OCI-LY1 (cell line): ENCODE measurements around the gene PKD2.

Experiments
- H2AFZ ChIP-seq: fragments of 200-600 bp; sonication (generic), shearing (Covaris generic); 2 replicates; pipeline ENCODE4 v1.6.0; 2014; ENCODE audit warnings: antibody characterized with exemption, mild to moderate bottlenecking, low read length
- H3F3A ChIP-seq: fragments of 200-600 bp; sonication (generic), shearing (Covaris generic); 2 replicates; pipeline ENCODE4 v1.6.0; 2014; ENCODE audit warnings: mild to moderate bottlenecking, antibody characterized with exemption, low read length, moderate library complexity; ENCODE audit not compliant: insufficient read depth
- H3K27ac ChIP-seq: fragments of 200-600 bp; sonication (generic); 2 replicates; pipeline ENCODE4 v1.5.1; 2014; ENCODE audit warnings: low read length, mixed run types, mild to moderate bottlenecking, low read depth; ENCODE audit not compliant: poor library complexity, severe bottlenecking
- H3K27me3 ChIP-seq: fragments of 200-600 bp; sonication (generic); 2 replicates; pipeline ENCODE4 v1.6.0; 2014; ENCODE audit warnings: antibody characterized with exemption, mild to moderate bottlenecking, low read length, moderate library complexity; ENCODE audit not compliant: insufficient read depth
- H3K36me3 ChIP-seq: fragments of 200-600 bp; sonication (generic); 2 replicates; pipeline ENCODE4 v1.6.1; 2014; ENCODE audit warnings: mild to moderate bottlenecking, antibody characterized with exemption, low read length, moderate library complexity, mixed read lengths; ENCODE audit not compliant: insufficient read depth
- H3K4me1 ChIP-seq: fragments of 200-600 bp; sonication (generic); 2 replicates; pipeline ENCODE4 v1.5.1; 2014; ENCODE audit warnings: mild to moderate bottlenecking, low read length, moderate library complexity; ENCODE audit not compliant: insufficient read depth, severe bottlenecking
- H3K4me2 ChIP-seq: fragments of 200-600 bp; sonication (generic), shearing (Covaris generic); 2 replicates; pipeline ENCODE4 v1.6.1; 2014; ENCODE audit warnings: low read length
- H3K4me3 ChIP-seq: fragments of 200-600 bp; sonication (generic); 2 replicates; pipeline ENCODE4 v1.5.1; 2014; ENCODE audit warnings: low read length, low read depth, mild to moderate bottlenecking, mixed read lengths; ENCODE audit not compliant: poor library complexity, severe bottlenecking
- H3K79me2 ChIP-seq: fragments of 200-600 bp; shearing (Covaris generic); 2 replicates; pipeline ENCODE4 v1.6.1; 2016; ENCODE audit warnings: mixed run types, low read length, mixed read lengths; ENCODE audit not compliant: insufficient read depth
- H3K9ac ChIP-seq: fragments of 200-600 bp; sonication (generic), shearing (Covaris generic); 2 replicates; pipeline ENCODE4 v1.6.1; 2014; ENCODE audit warnings: mild to moderate bottlenecking, low read length, mixed read lengths
- H3K9me2 ChIP-seq: fragments of 200-600 bp; sonication (generic), shearing (Covaris generic); 2 replicates; pipeline ENCODE4 v1.6.1; 2014; ENCODE audit warnings: low read depth, mild to moderate bottlenecking, low read length, mixed read lengths
- H3K9me3 ChIP-seq: fragments of 200-600 bp; shearing (Covaris generic); 2 replicates; pipeline ENCODE4 v1.6.1; 2014; ENCODE audit warnings: low read length, mixed read lengths
- H4K20me1 ChIP-seq: fragments of 200-600 bp; sonication (generic), shearing (Covaris generic); 2 replicates; pipeline ENCODE4 v1.6.0; 2016; ENCODE audit warnings: mild to moderate bottlenecking, low read length; ENCODE audit not compliant: insufficient read depth
- EZH2 ChIP-seq: fragments of 200-600 bp; sonication (generic), shearing (Covaris generic); IDR thresholded peaks from 2 replicates; pipeline ENCODE4 v1.8.0; 2017; ENCODE audit warnings: borderline replicate concordance, mixed run types, mild to moderate bottlenecking, antibody characterized with exemption, low read length, moderate library complexity, mixed read lengths
- TF ChIP-seq, protein P1 (sequence below): fragments of 200-600 bp; sonication (generic), shearing (Covaris generic); IDR thresholded peaks from 2 replicates; pipeline ENCODE4 v1.5.1; 2017; ENCODE audit warnings: mild to moderate bottlenecking, antibody characterized with exemption, low read length, moderate library complexity, mixed read lengths

PKD2 gene

DNA sequence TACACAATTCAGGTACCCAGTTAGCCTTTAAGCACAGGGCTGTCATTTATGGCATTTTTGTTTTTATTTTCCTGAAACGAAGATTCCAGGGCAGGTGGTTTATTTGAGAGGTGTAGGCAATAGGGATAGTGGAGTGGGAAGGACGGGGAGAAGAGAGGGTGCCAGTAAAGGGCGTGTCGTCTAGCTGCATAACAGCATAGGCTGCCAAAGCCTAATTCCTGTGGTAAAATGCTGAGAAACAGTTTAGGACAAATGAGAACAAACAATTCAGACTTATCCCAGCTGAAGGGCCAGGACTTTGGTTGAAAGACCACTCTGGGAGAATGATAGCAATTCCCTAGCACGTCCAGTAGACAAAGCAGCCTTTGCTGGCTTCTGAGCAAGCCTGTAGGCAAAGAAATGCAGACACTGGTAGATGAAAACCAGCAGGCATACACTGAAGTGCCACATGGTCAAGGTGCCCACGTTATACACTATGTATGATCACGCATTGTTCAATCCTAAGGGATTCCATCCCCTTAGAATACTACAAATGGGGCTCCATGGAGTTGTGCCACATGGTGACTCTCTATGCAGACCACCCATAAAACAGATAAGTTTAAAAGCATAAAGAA is 70.6 kb downstream of the PKD2 start:
- Histone ChIP-seq H3K4me2 (no peak overlapping the region), H3K9me2 (no peaks in the 10 kb centered on the region), H3K36me3 (no peaks in the 10 kb centered on the region), H3K4me1 (no peaks in the 10 kb centered on the region), H3K4me3 (no peak overlapping the region), H2AFZ (no peak overlapping the region), H3F3A (no peaks in the 10 kb centered on the region), H3K27ac (no peak overlapping the region), H3K79me2 (no peaks in the 10 kb centered on the region), H3K9ac (no peak overlapping the region), H3K9me3 (no peaks in the 10 kb centered on the region), H3K27me3 (no peaks in the 10 kb centered on the region), H4K20me1 (no peaks in the 10 kb centered on the region)
- TF ChIP-seq, protein P1, sequence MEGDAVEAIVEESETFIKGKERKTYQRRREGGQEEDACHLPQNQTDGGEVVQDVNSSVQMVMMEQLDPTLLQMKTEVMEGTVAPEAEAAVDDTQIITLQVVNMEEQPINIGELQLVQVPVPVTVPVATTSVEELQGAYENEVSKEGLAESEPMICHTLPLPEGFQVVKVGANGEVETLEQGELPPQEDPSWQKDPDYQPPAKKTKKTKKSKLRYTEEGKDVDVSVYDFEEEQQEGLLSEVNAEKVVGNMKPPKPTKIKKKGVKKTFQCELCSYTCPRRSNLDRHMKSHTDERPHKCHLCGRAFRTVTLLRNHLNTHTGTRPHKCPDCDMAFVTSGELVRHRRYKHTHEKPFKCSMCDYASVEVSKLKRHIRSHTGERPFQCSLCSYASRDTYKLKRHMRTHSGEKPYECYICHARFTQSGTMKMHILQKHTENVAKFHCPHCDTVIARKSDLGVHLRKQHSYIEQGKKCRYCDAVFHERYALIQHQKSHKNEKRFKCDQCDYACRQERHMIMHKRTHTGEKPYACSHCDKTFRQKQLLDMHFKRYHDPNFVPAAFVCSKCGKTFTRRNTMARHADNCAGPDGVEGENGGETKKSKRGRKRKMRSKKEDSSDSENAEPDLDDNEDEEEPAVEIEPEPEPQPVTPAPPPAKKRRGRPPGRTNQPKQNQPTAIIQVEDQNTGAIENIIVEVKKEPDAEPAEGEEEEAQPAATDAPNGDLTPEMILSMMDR: no peak
- no peak for TF ChIP-seq EZH2

DNA sequence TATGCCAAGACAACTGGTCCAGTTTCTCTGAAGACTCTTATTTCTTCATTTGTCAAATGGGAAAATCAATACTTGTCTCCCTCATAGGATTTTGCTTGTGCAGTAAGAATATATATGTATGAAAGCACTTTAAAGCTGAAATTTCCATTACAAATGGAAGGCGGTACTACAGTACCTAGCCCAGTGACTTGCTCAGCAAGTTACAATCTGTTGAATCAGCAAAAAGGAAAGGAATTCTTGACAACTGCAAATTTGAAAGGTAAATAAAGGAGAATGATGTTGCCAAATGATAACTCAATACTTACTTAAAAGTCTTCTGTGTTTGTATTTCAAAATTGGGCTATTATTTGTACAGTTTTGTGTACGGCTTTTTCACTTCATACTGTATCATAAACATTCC is 71.1 kb downstream of the PKD2 start:
- Histone ChIP-seq H3K27ac (no peak overlapping the region), H3K4me2 (no peak overlapping the region), H3K9ac (no peak overlapping the region), H3K4me1 (no peaks in the 10 kb centered on the region), H3K79me2 (no peaks in the 10 kb centered on the region), H3K4me3 (no peak overlapping the region), H3K9me2 (no peaks in the 10 kb centered on the region), H2AFZ (no peak overlapping the region), H3F3A (no peaks in the 10 kb centered on the region), H3K27me3 (no peaks in the 10 kb centered on the region), H3K9me3 (no peaks in the 10 kb centered on the region), H4K20me1 (no peaks in the 10 kb centered on the region), H3K36me3 (no peaks in the 10 kb centered on the region)
- TF ChIP-seq EZH2: no peak
- TF ChIP-seq, protein P1: no peak

DNA sequence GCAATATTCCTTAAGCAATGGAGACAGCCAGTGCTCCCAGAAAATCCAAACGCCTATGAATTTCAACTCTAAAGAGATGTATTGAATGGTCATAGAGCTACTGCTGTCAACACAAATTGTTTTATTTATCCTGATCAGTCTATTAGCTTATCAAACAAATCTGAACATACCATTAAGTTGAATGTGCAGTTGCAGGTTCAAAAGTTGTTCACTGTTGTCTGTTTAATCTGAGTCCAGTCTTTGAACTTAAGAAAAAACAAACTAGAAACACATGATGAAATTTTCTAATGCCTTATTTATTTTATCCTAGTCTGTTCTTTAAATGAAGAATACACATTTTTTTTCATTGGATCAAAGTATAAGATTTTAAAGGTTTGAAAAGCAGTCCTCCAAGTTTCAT is 73.2 kb downstream of the PKD2 start:
- no peaks in the 10 kb centered on the region for H3K36me3 ChIP-seq
- no peaks in the 10 kb centered on the region for H3K9me2 ChIP-seq
- H2AFZ ChIP-seq: no peak overlapping the region
- no peak overlapping the region for H3K4me3 ChIP-seq
- H3F3A ChIP-seq: no peaks in the 10 kb centered on the region
- H3K9ac ChIP-seq: no peak overlapping the region
- no peaks in the 10 kb centered on the region for H3K79me2 ChIP-seq
- no peak for TF ChIP-seq EZH2
- TF ChIP-seq, protein P1: no peak
- H4K20me1 ChIP-seq: no peaks in the 10 kb centered on the region
- H3K4me1 ChIP-seq: no peaks in the 10 kb centered on the region
- no peaks in the 10 kb centered on the region for H3K27me3 ChIP-seq
- no peaks in the 10 kb centered on the region for H3K9me3 ChIP-seq
- H3K27ac ChIP-seq: no peak overlapping the region
- no peak overlapping the region for H3K4me2 ChIP-seq
